Stimulated activated CD8-positive, alpha-beta memory T cell treated with anti-CD3 and anti-CD28 coated beads, Interleukin-12 subunit alpha, Interleukin-12 subunit beta, amount 100 ng/mL, for 24 hours (primary cell): ENCODE measurements around the gene SLCO1C1.
"Not testable (repeated sequence)": the region's sequence is repeated elsewhere in the genome, so short reads cannot be mapped to it uniquely, and the experiment has no call there.

Source experiments
- DNase-seq: peaks from one replicate; pipeline ENCODE4 v3.0.0-alpha.2; 2020; ENCODE audit errors: extremely low read depth

The SLCO1C1 gene

GRCh38 chr12:20695232-20695631, at the start of gene SLCO1C1:
TSS of gene SLCO1C1 (plus strand) at chr12:20695332. CDS start at chr12:20699577, 4,245 bp downstream.
- DNase-seq: no peak

GRCh38 chr12:20646239-20646827, 48.8 kb upstream of the SLCO1C1 start:
- DNase-seq: no peak

- no peak for DNase-seq
Measured at GRCh38 chr12:20653871-20654270, 41.3 kb upstream of the SLCO1C1 start.

GRCh38 chr12:20656600-20656999, 38.5 kb upstream of the SLCO1C1 start:
- no peak for DNase-seq

GRCh38 chr12:20657496-20657895, 37.6 kb upstream of the SLCO1C1 start:
- DNase-seq: no peak

- DNase-seq: no peak
Measured at GRCh38 chr12:20681334-20681733, 13.8 kb upstream of the SLCO1C1 start.

- DNase-seq: no peak
Measured at GRCh38 chr12:20696181-20696905, 1.2 kb downstream of the SLCO1C1 start.

GRCh38 chr12:20701106-20701505, 6.0 kb downstream of the SLCO1C1 start:
- no peak for DNase-seq

GRCh38 chr12:20704860-20705259, 9.7 kb downstream of the SLCO1C1 start:
- DNase-seq: no peak

- no peak for DNase-seq
Measured at GRCh38 chr12:20711846-20712245, 16.7 kb downstream of the SLCO1C1 start.

- DNase-seq: no peak
Measured at GRCh38 chr12:20716037-20716436, 20.9 kb downstream of the SLCO1C1 start.

GRCh38 chr12:20716985-20717384, 21.9 kb downstream of the SLCO1C1 start:
- no peak for DNase-seq

GRCh38 chr12:20718294-20718693, 23.2 kb downstream of the SLCO1C1 start:
- DNase-seq: no peak

- no peak for DNase-seq
Measured at GRCh38 chr12:20722142-20722541, 27.0 kb downstream of the SLCO1C1 start.

- no peak for DNase-seq
Measured at GRCh38 chr12:20731274-20731673, 36.1 kb downstream of the SLCO1C1 start.

- no peak for DNase-seq
Measured at GRCh38 chr12:20740972-20741371, 45.8 kb downstream of the SLCO1C1 start.

GRCh38 chr12:20748198-20748597, 53.1 kb downstream of the SLCO1C1 start:
- DNase-seq: no peak

- DNase-seq: no peak
Measured at GRCh38 chr12:20751046-20751445, 55.9 kb downstream of the SLCO1C1 start.

- no peak for DNase-seq
Measured at GRCh38 chr12:20777420-20777819, 82.3 kb downstream of the SLCO1C1 start.

GRCh38 chr12:20778969-20779368, 83.8 kb downstream of the SLCO1C1 start:
- DNase-seq: no peak

- not testable (repeated sequence) for DNase-seq
Measured at GRCh38 chr12:20779971-20780370, 84.8 kb downstream of the SLCO1C1 start.

- DNase-seq: not testable (repeated sequence)
Measured at GRCh38 chr12:20783796-20784357, 88.7 kb downstream of the SLCO1C1 start.

- DNase-seq: no peak
Measured at GRCh38 chr12:20792971-20793370, 97.8 kb downstream of the SLCO1C1 start.
